ENCODE measurements around the gene FSTL5.

DNA sequence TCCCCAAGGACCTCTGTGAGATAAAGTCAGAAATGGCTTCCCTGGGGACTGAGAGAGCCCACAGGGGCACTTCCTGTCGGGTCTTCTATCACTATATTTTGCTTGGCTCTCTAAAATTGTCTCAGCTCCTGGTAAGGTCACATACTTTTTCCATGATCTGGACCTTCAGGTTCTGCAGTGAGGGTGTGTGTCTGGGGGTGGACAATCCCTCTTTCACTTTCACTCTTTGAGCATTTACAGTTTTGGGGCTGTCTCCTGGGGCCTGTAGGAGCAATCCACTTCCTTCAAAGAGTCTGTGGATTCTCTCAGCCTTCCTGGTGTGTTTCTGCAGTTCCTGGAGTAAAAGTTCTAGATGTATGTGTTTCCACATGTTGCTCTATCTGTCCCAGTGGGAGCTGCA lies 335.7 kb downstream of the FSTL5 start:
- TF ChIP-seq EZH2phosphoT487 (IDR thresholded peaks at IDR 0.05; ENCODE audit: insufficient read depth, low read depth) = no peak
- no peak for TF ChIP-seq EZH2 (IDR thresholded peaks at IDR 0.05; ENCODE audit: insufficient read depth, poor library complexity, severe bottlenecking)

Measured in GM23248 (cell line).